ENCODE measurements around the gene PPP1CB. TPM values are rescaled to one million over a fixed set of nuclear protein-coding genes. Genes with fewer than 3 reads are reported as not detected.

Gene PPP1CB
- total and polyA plus RNA-seq, 10 of the 15 experiments (the other 5 are each of a cell fraction or from before 2014, with no cell fraction given), result 37.5 to 176 (median 84.9) TPM

- Histone ChIP-seq H2AFZ (ENCODE audit: control insufficient read depth, low read depth, low read length) (no peak overlapping the region), H3K9ac (ENCODE audit: control insufficient read depth, insufficient read depth, low read length) (no peak overlapping the region), H3K4me1 (ENCODE audit: control insufficient read depth, insufficient read depth, low read length) (no peaks in the 10 kb centered on the region), H3K36me3 (ENCODE audit: control insufficient read depth in 2 of 2, insufficient read depth in 2 of 2, low read length in 1 of 2) (no peaks in the 10 kb centered on the region), H3K27me3 (replicated peaks in 1 of 2; ENCODE audit: control insufficient read depth in 2 of 2, insufficient read depth in 2 of 2, low read length in 1 of 2) (no peaks in the 10 kb centered on the region), H3K4me3 (no peak overlapping the region), H3K27ac (ENCODE audit: control insufficient read depth, insufficient read depth) (no peak overlapping the region), H3K79me2 (ENCODE audit: control insufficient read depth, insufficient read depth, low read length) (no peaks in the 10 kb centered on the region), H3K4me2 (ENCODE audit: control insufficient read depth, insufficient read depth) (no peak overlapping the region), H3K9me3 (replicated peaks; ENCODE audit: control insufficient read depth, insufficient read depth, low read length) (no peaks in the 10 kb centered on the region; the same call in 2 of the 3 replicates), H4K20me1 (ENCODE audit: control insufficient read depth, insufficient read depth) (no peaks in the 10 kb centered on the region)
- in situ Hi-C loops (cut with MboI) (no loop called here), intact Hi-C loops (cut with micrococcal nuclease; ENCODE audit: unreplicated experiment) (no loop called here)
- ChIA-PET POLR2A (no interaction called here), SMC1A (ENCODE audit: uncharacterized antibody, unreplicated experiment) (no interaction called here), CTCF (interaction anchor here (1.2 kb wide), 1 partner anchor 111 kb away, joined by 3 read pairs; no protein-coding TSS in a partner anchor), RAD21 (ENCODE audit: unreplicated experiment) (no interaction called here)
- 75% methylated on average over 4 of the region's 4 CpGs for WGBS (ENCODE audit: insufficient coverage, insufficient replicate concordance, low lambda C conversion rate, missing lambda C conversion rate)
- no TSS peak for BruUV-seq (replicated peaks)
- no peak for TF ChIP-seq NRF1 (conservative IDR thresholded peaks at IDR 0.05; ENCODE audit: low read depth, low read length)
- TF ChIP-seq REST (IDR thresholded peaks at IDR 0.05; ENCODE audit: low read depth, low read length), result no peak
- no peak for TF ChIP-seq GABPA (IDR thresholded peaks at IDR 0.05; ENCODE audit: low read depth)
- no peak for TF ChIP-seq ZNF274 (IDR thresholded peaks at IDR 0.05; ENCODE audit: insufficient read depth, insufficient read length)
- TF ChIP-seq BACH1 (IDR thresholded peaks at IDR 0.05; ENCODE audit: borderline replicate concordance), result no peak
- TF ChIP-seq KLF5 (IDR thresholded peaks at IDR 0.05; ENCODE audit: partially characterized antibody), result no peak
- no peak for TF ChIP-seq SRF (IDR thresholded peaks at IDR 0.05; ENCODE audit: low read depth in 2 of 2, low read length in 2 of 2)
- TF ChIP-seq SMAD1 (IDR thresholded peaks at IDR 0.05; ENCODE audit: low read depth, partially characterized antibody), result no peak
- TF ChIP-seq BRCA1 (IDR thresholded peaks at IDR 0.05; ENCODE audit: low read depth, low read length), result no peak
- TF ChIP-seq BCLAF1 (IDR thresholded peaks at IDR 0.05), result no peak
- TF ChIP-seq CREM (IDR thresholded peaks at IDR 0.05; ENCODE audit: low read depth), result no peak
- no peak for TF ChIP-seq SMAD5 (IDR thresholded peaks at IDR 0.05; ENCODE audit: low read depth)
- no peak for TF ChIP-seq SIN3A (IDR thresholded peaks at IDR 0.05; ENCODE audit: low read depth, low read length)
- TF ChIP-seq MTA3 (IDR thresholded peaks at IDR 0.05; ENCODE audit: borderline replicate concordance, low read length), result no peak
- no peak for TF ChIP-seq ATF3 (IDR thresholded peaks at IDR 0.05; ENCODE audit: borderline replicate concordance, extremely low read depth, low read depth, low read length)
- FAIRE-seq (no peak), ATAC-seq (no peak), DNase-seq (ENCODE audit: low read depth, low spot score) (no peak)
These were observed 45.7 kb upstream of the PPP1CB start for GRCh38 chr2:28705751-28706440.

Data from GM12878 (cell line).